Measurements from ENCODE around the gene FBXW11.
"Not testable (repeated sequence)": the region's sequence is repeated elsewhere in the genome, so short reads cannot be mapped to it uniquely, and the experiment has no call there.

Gene FBXW11

GRCh38 chr5:171906703-171907590, 99.5 kb downstream of the FBXW11 start:
- DNase-seq = no peak

GRCh38 chr5:171906066-171906570, 100.3 kb downstream of the FBXW11 start:
- DNase-seq = no peak

- no peak for DNase-seq
Measured at GRCh38 chr5:171904886-171905285, 101.6 kb downstream of the FBXW11 start.

- DNase-seq = no peak
Measured at GRCh38 chr5:171901764-171902163, 104.7 kb downstream of the FBXW11 start.

DNA sequence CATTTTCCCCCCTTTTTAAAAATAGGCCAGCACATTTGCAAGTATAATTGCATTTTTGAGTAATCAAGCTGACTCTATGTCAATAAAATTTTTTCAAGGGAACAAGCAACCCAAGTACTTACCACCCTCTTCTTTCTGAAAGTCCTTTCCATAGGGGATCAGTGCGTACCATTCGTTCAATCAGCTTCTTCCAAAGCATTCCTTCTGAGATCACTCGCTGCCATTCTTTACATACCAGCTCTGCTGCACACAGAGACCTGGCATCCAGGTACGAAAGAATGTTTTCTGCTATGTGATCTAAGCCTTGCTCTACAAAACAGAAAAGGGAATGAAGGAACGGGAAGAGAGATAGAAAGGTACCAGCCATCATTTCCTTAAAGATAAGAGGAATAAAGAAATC, 106.6 kb downstream of the FBXW11 start:
- DNase-seq = peak; percentile 79

DNA sequence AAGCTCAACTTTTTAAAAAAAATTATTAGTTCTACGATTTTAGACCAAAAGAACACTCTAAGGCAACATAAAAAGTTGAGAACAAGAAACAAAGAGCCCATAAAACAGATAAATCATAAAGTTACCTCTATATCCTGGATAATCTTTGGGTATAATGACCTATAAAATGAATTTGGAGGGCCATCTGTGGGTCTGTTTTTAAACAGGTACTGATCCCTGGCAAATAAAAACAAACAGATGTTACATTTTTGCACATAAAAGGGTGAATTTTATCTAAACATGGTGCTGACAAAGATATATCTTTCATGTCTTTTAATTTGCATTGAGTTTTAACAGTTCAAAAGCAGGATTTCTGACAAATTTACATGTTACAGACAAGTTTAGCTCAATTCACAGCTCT, 107.6 kb downstream of the FBXW11 start:
- DNase-seq = no peak

DNA sequence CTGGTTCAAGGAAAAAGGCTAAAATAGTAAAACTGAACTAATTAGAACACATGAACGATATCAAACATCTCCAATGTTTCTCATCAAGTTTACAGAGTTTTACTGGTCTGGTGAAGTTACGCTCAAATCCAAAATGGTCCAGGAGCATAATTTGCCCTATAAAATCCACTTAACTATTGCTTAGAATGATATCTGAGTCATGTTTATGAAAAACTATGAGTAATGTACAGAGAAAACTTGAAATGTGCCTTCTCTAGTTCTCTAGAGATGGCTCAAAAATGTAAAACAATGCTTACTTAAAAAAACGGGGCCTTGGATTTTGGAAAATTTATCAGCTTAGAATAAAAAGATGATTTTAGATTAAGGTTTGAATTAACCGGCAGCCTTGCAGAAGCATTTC, 108.1 kb downstream of the FBXW11 start:
- DNase-seq = no peak

GRCh38 chr5:171897231-171897630, 109.2 kb downstream of the FBXW11 start:
- DNase-seq = no peak

- DNase-seq = no peak
Measured at GRCh38 chr5:171895081-171895480, 111.4 kb downstream of the FBXW11 start.

GRCh38 chr5:171893290-171893886, 113.0 kb downstream of the FBXW11 start:
- DNase-seq = no peak

GRCh38 chr5:171891595-171891994, 114.8 kb downstream of the FBXW11 start:
- DNase-seq = no peak

- no peak for DNase-seq
Measured at GRCh38 chr5:171891150-171891549, 115.3 kb downstream of the FBXW11 start.

- DNase-seq = no peak
Measured at GRCh38 chr5:171888051-171888481, 118.4 kb downstream of the FBXW11 start.

DNA sequence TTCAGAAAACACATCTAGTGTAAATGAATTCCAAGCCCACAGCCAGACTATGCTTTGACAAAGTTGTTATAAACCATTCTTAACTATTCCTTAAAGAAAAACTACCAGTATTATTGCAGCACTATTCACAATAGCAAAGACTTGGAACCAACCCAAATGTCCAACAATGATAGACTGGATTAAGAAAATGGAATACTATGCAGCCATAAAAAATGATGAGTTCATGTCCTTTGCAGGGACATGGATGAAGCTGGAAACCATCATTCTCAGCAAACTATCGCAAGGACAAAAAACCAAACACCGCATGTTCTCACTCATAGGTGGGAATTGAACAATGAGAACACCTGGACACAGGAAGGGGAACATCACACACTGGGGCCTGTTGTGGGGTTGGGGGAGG, 120.4 kb downstream of the FBXW11 start:
- not testable (repeated sequence) for DNase-seq

- no peak for DNase-seq
Measured at GRCh38 chr5:171882118-171882517, 124.3 kb downstream of the FBXW11 start.

DNA sequence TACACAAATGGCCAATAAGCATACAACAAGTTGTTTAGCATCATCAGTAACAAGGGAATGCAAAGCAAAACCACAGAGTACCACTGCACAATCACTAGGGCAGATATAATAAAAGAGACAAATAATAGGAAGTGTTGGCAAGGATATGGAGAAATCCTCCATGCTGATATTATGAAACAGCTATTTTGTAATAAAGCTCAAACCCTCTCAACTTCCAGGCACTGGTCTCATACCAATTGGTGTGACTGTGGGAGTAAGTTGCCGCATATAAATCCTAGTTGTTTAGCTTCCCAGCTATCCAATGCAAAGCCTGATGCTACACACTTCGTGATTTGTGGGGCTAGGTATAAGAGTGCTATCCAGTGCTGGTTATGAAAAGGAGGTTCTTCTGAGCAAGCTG, 132.2 kb downstream of the FBXW11 start:
- DNase-seq = no peak

DNA sequence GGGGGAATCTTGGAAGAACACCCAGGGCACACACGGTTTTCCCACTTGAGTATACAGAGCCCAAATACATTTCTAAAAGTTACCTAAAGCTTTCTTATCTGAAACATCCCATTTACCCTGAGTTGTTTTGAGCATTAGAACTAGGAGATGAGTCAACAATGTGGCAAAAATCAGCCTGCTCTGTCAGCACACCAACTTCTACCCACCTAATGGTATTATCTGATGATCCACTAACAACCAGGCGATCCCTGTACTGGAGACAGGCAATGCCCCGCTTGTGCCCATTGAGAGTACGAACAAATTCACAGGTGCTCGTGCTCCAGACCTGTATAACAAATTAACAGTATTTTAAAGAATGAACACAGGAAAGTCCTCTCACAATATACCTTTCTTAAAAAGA, 133.8 kb downstream of the FBXW11 start:
- DNase-seq = no peak

GRCh38 chr5:171871711-171872110, 134.7 kb downstream of the FBXW11 start:
- no peak for DNase-seq

DNA sequence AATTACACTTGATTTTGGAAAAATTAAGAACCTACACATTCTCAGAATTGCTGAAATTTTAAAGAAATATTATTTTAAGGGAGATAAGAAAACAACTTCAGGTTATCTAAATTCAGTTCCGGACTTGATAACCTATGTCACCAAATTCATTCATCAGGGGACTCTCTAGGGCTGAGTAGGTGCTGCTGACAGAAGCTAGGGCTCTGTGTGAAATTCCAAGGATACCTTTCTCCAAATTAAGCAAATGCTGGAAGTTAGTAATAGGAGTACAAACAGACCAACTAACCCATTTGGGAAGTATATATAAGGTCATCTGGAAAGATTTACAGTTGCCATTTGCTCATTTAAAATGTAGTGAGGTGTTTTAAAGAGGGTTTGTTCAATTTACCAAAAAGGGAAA, 136.5 kb downstream of the FBXW11 start:
- no peak for DNase-seq

- no peak for DNase-seq
Measured at GRCh38 chr5:171868236-171868635, 138.2 kb downstream of the FBXW11 start.

- DNase-seq = no peak
Measured at GRCh38 chr5:171867786-171868185, 138.7 kb downstream of the FBXW11 start.

DNA sequence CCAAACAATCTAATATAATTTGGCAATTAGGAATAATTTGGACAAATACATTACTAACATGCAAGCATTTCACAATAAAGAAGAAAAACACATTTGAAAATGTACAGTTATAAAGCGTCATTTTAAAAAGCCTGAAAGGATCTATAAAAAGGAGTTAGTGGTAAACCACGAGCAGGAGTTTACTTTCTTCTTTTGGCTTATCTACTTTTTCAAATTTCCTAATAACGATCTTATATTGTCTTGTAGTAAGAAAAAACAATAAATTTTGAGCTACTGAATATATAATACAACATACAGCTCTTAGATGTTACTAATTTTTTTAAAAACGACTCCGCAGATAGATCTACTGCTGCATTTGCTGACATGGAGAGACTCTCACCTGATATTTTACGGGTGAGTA, 141.0 kb downstream of the FBXW11 start:
- no peak for DNase-seq

GRCh38 chr5:171863935-171864334, 142.5 kb downstream of the FBXW11 start:
- no peak for DNase-seq

DNA sequence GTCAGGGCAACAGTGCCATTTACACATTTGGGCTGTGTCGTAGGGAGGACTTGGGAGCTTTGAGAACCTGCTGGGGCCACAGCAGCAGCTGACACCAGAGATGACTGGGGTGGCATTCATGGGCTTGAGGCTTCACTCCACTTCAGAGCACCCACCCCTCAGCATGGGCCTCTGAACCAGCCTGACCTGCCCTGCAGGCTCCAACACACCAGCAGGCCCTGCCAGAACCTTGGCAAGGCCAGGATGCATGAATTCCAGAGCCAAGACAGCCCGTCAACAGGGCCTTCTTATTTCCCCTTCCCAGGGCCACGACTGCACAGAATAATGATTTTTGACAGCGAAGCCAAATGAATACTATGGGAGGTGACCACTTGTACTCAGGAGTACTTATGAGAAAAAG, 143.8 kb downstream of the FBXW11 start:
- DNase-seq = peak; percentile 61

Measured in islet precursor cell (in vitro differentiated cells).